CMK (cell line): ENCODE data around the gene COPS4.

Source experiments
- DNase-seq: peaks from one replicate; pipeline ENCODE4 v3.0.0-alpha.2; 2010; ENCODE audit warnings: low read depth

Gene COPS4

DNA sequence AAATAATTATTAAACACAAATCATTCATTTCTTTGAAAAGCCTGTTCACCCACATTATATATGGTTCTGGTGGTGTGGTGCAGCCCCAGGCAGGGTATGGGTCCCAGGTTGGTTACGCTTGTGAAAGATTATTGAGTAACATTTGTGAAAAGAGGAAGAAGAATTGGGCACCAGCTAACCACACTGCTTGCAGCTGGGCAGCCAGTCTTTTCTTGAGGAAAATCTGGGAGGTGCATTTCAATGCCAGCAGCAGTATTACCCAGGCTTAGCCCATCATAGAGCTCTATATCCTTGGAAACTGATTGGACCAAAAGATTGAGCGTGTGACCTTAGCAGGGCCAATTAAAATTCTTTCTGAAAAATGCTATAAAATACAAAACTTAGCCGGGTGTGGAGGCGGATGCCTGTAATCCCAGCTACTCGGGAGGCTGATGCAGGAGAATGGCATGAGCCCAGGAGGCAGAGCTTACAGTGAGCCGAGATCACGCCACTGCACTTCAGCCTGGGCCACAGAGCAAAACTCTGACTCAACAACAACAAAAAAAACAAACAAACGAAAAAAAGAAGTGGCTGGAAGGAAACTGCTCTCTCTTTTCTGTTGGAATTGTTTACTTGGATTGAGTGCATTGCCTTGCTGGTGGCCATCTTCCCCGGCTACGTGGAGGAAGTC is 89.3 kb downstream of the COPS4 start:
- DNase-seq: no peak
